Measurements from ENCODE around the gene ARHGAP30.

DNA sequence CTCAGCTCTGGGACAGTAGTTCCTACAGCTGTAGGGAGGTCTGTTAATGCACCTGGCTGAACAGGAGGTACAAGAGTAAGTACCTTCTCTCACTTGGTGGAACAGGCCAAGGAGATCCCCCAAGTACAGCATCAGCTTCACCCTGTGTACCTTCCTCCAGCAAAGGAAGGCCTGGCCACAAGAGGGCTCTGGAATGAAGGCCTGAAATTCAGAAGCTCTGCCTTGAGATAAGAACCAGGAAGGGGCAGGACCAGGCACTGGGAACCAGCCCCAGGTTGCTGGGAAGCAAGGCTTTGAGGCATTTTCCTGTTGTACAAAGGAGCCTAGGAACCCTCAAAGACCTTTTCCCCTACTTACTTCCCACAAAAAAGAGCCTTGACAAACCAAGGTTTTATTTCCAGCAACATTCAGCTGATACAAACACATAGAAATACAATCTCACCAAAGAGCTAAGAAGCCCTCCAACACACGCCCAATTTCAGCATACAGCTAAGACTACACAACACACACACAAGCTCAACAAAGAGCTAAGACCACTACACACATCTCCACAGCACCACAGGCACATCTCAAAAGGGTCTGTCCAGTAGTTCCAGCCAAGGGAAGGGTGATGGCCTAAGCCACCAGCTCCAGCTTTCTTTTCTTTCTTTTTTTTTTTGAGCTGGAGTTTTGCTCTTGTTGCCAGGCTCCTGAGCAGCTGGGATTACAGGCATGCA lies 72.2 kb downstream of the ARHGAP30 start:
- TF ChIP-seq YY1 (IDR thresholded peaks at IDR 0.05; ENCODE audit: low read depth, low read length), result no peak
- TF ChIP-seq, protein P1, sequence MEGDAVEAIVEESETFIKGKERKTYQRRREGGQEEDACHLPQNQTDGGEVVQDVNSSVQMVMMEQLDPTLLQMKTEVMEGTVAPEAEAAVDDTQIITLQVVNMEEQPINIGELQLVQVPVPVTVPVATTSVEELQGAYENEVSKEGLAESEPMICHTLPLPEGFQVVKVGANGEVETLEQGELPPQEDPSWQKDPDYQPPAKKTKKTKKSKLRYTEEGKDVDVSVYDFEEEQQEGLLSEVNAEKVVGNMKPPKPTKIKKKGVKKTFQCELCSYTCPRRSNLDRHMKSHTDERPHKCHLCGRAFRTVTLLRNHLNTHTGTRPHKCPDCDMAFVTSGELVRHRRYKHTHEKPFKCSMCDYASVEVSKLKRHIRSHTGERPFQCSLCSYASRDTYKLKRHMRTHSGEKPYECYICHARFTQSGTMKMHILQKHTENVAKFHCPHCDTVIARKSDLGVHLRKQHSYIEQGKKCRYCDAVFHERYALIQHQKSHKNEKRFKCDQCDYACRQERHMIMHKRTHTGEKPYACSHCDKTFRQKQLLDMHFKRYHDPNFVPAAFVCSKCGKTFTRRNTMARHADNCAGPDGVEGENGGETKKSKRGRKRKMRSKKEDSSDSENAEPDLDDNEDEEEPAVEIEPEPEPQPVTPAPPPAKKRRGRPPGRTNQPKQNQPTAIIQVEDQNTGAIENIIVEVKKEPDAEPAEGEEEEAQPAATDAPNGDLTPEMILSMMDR (IDR thresholded peaks at IDR 0.05; ENCODE audit: control extremely low read depth in 1 of 3, insufficient read depth in 1 of 3, low read depth in 1 of 3, low read length in 3 of 3), result peak; percentile 57 to 77 (median 71)
- TF ChIP-seq NRF1 (IDR thresholded peaks at IDR 0.05; ENCODE audit: low read depth, low read length), result no peak
- TF ChIP-seq BRCA1 (IDR thresholded peaks at IDR 0.05; ENCODE audit: low read depth, low read length), result no peak
- no peak for TF ChIP-seq SIN3A (conservative IDR thresholded peaks at IDR 0.05 in 1 of 2, IDR thresholded peaks at IDR 0.05 in 1 of 2; ENCODE audit: low read depth in 1 of 2, low read length in 2 of 2)
- no peak for TF ChIP-seq POLR2A (IDR thresholded peaks at IDR 0.05; ENCODE audit: control extremely low read depth in 1 of 2, low read depth in 2 of 2, low read length in 2 of 2)
- TF ChIP-seq SP1 (IDR thresholded peaks at IDR 0.05; ENCODE audit: low read depth, low read length), result no peak
- no peak for TF ChIP-seq ZNF274 (IDR thresholded peaks at IDR 0.05; ENCODE audit: borderline replicate concordance, extremely low read depth, low read length)
- no peak for TF ChIP-seq SP2 (IDR thresholded peaks at IDR 0.05; ENCODE audit: low read length)
- no peak for TF ChIP-seq EP300 (IDR thresholded peaks at IDR 0.05; ENCODE audit: borderline replicate concordance in 1 of 2, low read depth in 2 of 2, low read length in 2 of 2)
- no peak for TF ChIP-seq ASH2L (IDR thresholded peaks at IDR 0.05; ENCODE audit: low read length)
- TF ChIP-seq SIX5 (IDR thresholded peaks at IDR 0.05; ENCODE audit: low read depth, low read length), result no peak
- no peak for TF ChIP-seq CREB1 (IDR thresholded peaks at IDR 0.05)

Measured in H1 (cell line).